ENCODE data around the gene ZIM2. TPM values are rescaled to one million over a fixed set of nuclear protein-coding genes. Genes with fewer than 3 reads are reported as not detected.

ZIM2 gene
- total RNA-seq, 1 donor from 2014 or later: not detected

- TF ChIP-seq CTCF (IDR thresholded peaks at IDR 0.05; ENCODE audit: insufficient read depth, low read length, poor library complexity, severe bottlenecking): no peak
- no peak for DNase-seq (ENCODE audit: low read depth)
- Histone ChIP-seq H3K36me3 (ENCODE audit: control insufficient read depth, insufficient read depth, low read length) (no peaks in the 10 kb centered on the region), H3K4me3 (ENCODE audit: low read depth, low read length) (no peak overlapping the region), H3K27me3 (ENCODE audit: control insufficient read depth, insufficient read depth, low read length) (no peaks in the 10 kb centered on the region)
Observed at GRCh38 chr19:56811480-56811879, 29.0 kb downstream of the ZIM2 start.

GRCh38 chr19:56810260-56810659 is 30.3 kb downstream of the ZIM2 start:
- Histone ChIP-seq H3K4me3 (ENCODE audit: low read depth, low read length) (no peak overlapping the region), H3K27me3 (ENCODE audit: control insufficient read depth, insufficient read depth, low read length) (no peaks in the 10 kb centered on the region), H3K36me3 (ENCODE audit: control insufficient read depth, insufficient read depth, low read length) (no peaks in the 10 kb centered on the region)
- TF ChIP-seq CTCF (IDR thresholded peaks at IDR 0.05; ENCODE audit: insufficient read depth, low read length, poor library complexity, severe bottlenecking): no peak
- no peak for DNase-seq (ENCODE audit: low read depth)

GRCh38 chr19:56808717-56809392 is 31.7 kb downstream of the ZIM2 start:
- Histone ChIP-seq H3K27me3 (ENCODE audit: control insufficient read depth, insufficient read depth, low read length) (no peaks in the 10 kb centered on the region), H3K4me3 (ENCODE audit: low read depth, low read length) (no peak overlapping the region), H3K36me3 (ENCODE audit: control insufficient read depth, insufficient read depth, low read length) (no peaks in the 10 kb centered on the region)
- no peak for DNase-seq (ENCODE audit: low read depth)
- TF ChIP-seq CTCF (IDR thresholded peaks at IDR 0.05; ENCODE audit: insufficient read depth, low read length, poor library complexity, severe bottlenecking): no peak

GRCh38 chr19:56806639-56807038 is 33.9 kb downstream of the ZIM2 start:
- TF ChIP-seq CTCF (IDR thresholded peaks at IDR 0.05; ENCODE audit: insufficient read depth, low read length, poor library complexity, severe bottlenecking): no peak
- H3K36me3 ChIP-seq (ENCODE audit: control insufficient read depth, insufficient read depth, low read length): no peaks in the 10 kb centered on the region
- DNase-seq (ENCODE audit: low read depth): no peak
- H3K27me3 ChIP-seq (ENCODE audit: control insufficient read depth, insufficient read depth, low read length): no peaks in the 10 kb centered on the region
- H3K4me3 ChIP-seq (ENCODE audit: low read depth, low read length): no peak overlapping the region

- no peaks in the 10 kb centered on the region for H3K36me3 ChIP-seq (ENCODE audit: control insufficient read depth, insufficient read depth, low read length)
- no peak for TF ChIP-seq CTCF (IDR thresholded peaks at IDR 0.05; ENCODE audit: insufficient read depth, low read length, poor library complexity, severe bottlenecking)
- DNase-seq (ENCODE audit: low read depth): no peak
- no peaks in the 10 kb centered on the region for H3K27me3 ChIP-seq (ENCODE audit: control insufficient read depth, insufficient read depth, low read length)
- H3K4me3 ChIP-seq (ENCODE audit: low read depth, low read length): no peak overlapping the region
Observed at GRCh38 chr19:56778351-56778750, 62.2 kb downstream of the ZIM2 start.

GRCh38 chr19:56769650-56770049 is 70.9 kb downstream of the ZIM2 start:
- DNase-seq (ENCODE audit: low read depth): no peak
- TF ChIP-seq CTCF (IDR thresholded peaks at IDR 0.05; ENCODE audit: insufficient read depth, low read length, poor library complexity, severe bottlenecking): no peak
- Histone ChIP-seq H3K36me3 (ENCODE audit: control insufficient read depth, insufficient read depth, low read length) (no peaks in the 10 kb centered on the region), H3K4me3 (ENCODE audit: low read depth, low read length) (no peak overlapping the region), H3K27me3 (ENCODE audit: control insufficient read depth, insufficient read depth, low read length) (no peaks in the 10 kb centered on the region)
